ENCODE data around the gene ANXA8.
"Not testable (repeated sequence)": the region's sequence is repeated elsewhere in the genome, so short reads cannot be mapped to it uniquely, and the experiment has no call there.

ANXA8 gene

GRCh38 chr10:47472647-47473046 is 11.3 kb downstream of the ANXA8 start:
- H3K27ac Mint-ChIP-seq; H3K4me1 Mint-ChIP-seq; H3K9me3 Mint-ChIP-seq; H3K36me3 Mint-ChIP-seq; DNase-seq (ENCODE audit: low spot score in 2 of 2); H3K4me3 Mint-ChIP-seq: not testable (repeated sequence)
- peak; percentile 91 for ATAC-seq

- H3K36me3 Mint-ChIP-seq, result not testable (repeated sequence)
Observed at GRCh38 chr10:47472072-47472471, 11.8 kb downstream of the ANXA8 start.

GRCh38 chr10:47468731-47469528 is 15.0 kb downstream of the ANXA8 start:
- not testable (repeated sequence) for H3K4me3 Mint-ChIP-seq; H3K9me3 Mint-ChIP-seq; H3K27ac Mint-ChIP-seq; H3K4me1 Mint-ChIP-seq; H3K36me3 Mint-ChIP-seq; ATAC-seq; DNase-seq (ENCODE audit: low spot score in 2 of 2)

More at GRCh38 chr10:47472072-47472471, 11.8 kb downstream of the ANXA8 start:
- not testable (repeated sequence) for ATAC-seq; H3K4me3 Mint-ChIP-seq; DNase-seq (ENCODE audit: low spot score in 2 of 2); H3K9me3 Mint-ChIP-seq; H3K4me1 Mint-ChIP-seq; H3K27ac Mint-ChIP-seq

- not testable (repeated sequence) for H3K4me3 Mint-ChIP-seq; H3K36me3 Mint-ChIP-seq; H3K27ac Mint-ChIP-seq; DNase-seq (ENCODE audit: low spot score in 2 of 2); H3K9me3 Mint-ChIP-seq; H3K4me1 Mint-ChIP-seq; ATAC-seq
Observed at GRCh38 chr10:47467957-47468356, 16.0 kb downstream of the ANXA8 start.

- H3K4me3 Mint-ChIP-seq; ATAC-seq; DNase-seq (ENCODE audit: low spot score in 2 of 2); H3K9me3 Mint-ChIP-seq; H3K4me1 Mint-ChIP-seq; H3K27ac Mint-ChIP-seq; H3K36me3 Mint-ChIP-seq: not testable (repeated sequence)
Observed at GRCh38 chr10:47467458-47467857, 16.5 kb downstream of the ANXA8 start.

- not testable (repeated sequence) for H3K4me1 Mint-ChIP-seq; H3K9me3 Mint-ChIP-seq; H3K27ac Mint-ChIP-seq; H3K4me3 Mint-ChIP-seq; DNase-seq (ENCODE audit: low spot score in 2 of 2); H3K36me3 Mint-ChIP-seq; ATAC-seq
Observed at GRCh38 chr10:47465216-47465917, 18.5 kb downstream of the ANXA8 start.

- not testable (repeated sequence) for ATAC-seq; H3K4me1 Mint-ChIP-seq; DNase-seq (ENCODE audit: low spot score in 2 of 2); H3K36me3 Mint-ChIP-seq; H3K9me3 Mint-ChIP-seq; H3K4me3 Mint-ChIP-seq; H3K27ac Mint-ChIP-seq
Observed at GRCh38 chr10:47462577-47463358, 21.1 kb downstream of the ANXA8 start.

GRCh38 chr10:47461261-47461687 is 22.6 kb downstream of the ANXA8 start:
- H3K4me1 Mint-ChIP-seq; H3K27ac Mint-ChIP-seq; H3K4me3 Mint-ChIP-seq; H3K9me3 Mint-ChIP-seq; DNase-seq (ENCODE audit: low spot score in 2 of 2); H3K36me3 Mint-ChIP-seq: not testable (repeated sequence)
- peak; percentile 49 for ATAC-seq

GRCh38 chr10:47458466-47459154 is 25.3 kb downstream of the ANXA8 start:
- Mint-ChIP-seq H3K9me3 (no peaks in the 10 kb centered on the region), H3K27ac (no peak overlapping the region), H3K4me1 (no peaks in the 10 kb centered on the region), H3K4me3 (no peak overlapping the region), H3K36me3 (no peaks in the 10 kb centered on the region)
- ATAC-seq, result no peak
- DNase-seq (ENCODE audit: low spot score in 2 of 2), result no peak

GRCh38 chr10:47457826-47458225 is 26.1 kb downstream of the ANXA8 start:
- no peak for ATAC-seq
- Mint-ChIP-seq H3K27ac (no peak overlapping the region), H3K9me3 (no peaks in the 10 kb centered on the region), H3K4me3 (no peak overlapping the region), H3K4me1 (no peaks in the 10 kb centered on the region), H3K36me3 (no peaks in the 10 kb centered on the region)
- DNase-seq (ENCODE audit: low spot score in 2 of 2), result peak in 1 of 2 donors; percentile 20

- ATAC-seq (no peak), DNase-seq (ENCODE audit: low spot score in 2 of 2) (no peak)
- H3K36me3 Mint-ChIP-seq, result no peaks in the 10 kb centered on the region
- H3K4me1 Mint-ChIP-seq, result no peaks in the 10 kb centered on the region
- no peaks in the 10 kb centered on the region for H3K9me3 Mint-ChIP-seq
- no peak overlapping the region for H3K4me3 Mint-ChIP-seq
- H3K27ac Mint-ChIP-seq, result no peak overlapping the region
Observed at GRCh38 chr10:47457528-47457820, 26.4 kb downstream of the ANXA8 start.

- ATAC-seq (no peak), DNase-seq (ENCODE audit: low spot score in 2 of 2) (peak in 1 of 2 donors; percentile 41)
- H3K27ac Mint-ChIP-seq, result no peak overlapping the region
- H3K9me3 Mint-ChIP-seq, result no peaks in the 10 kb centered on the region
- no peaks in the 10 kb centered on the region for H3K4me1 Mint-ChIP-seq
- H3K4me3 Mint-ChIP-seq, result no peak overlapping the region
- H3K36me3 Mint-ChIP-seq, result no peaks in the 10 kb centered on the region
Observed at GRCh38 chr10:47456794-47457527, 27.0 kb downstream of the ANXA8 start.

- ATAC-seq, result no peak
- H3K9me3 Mint-ChIP-seq, result no peaks in the 10 kb centered on the region
- H3K27ac Mint-ChIP-seq, result no peak overlapping the region
- H3K4me1 Mint-ChIP-seq, result no peaks in the 10 kb centered on the region
- peak in 1 of 2 donors; percentile 30 for DNase-seq (ENCODE audit: low spot score in 2 of 2)
- H3K36me3 Mint-ChIP-seq, result no peaks in the 10 kb centered on the region
- H3K4me3 Mint-ChIP-seq, result no peak overlapping the region
Observed at GRCh38 chr10:47456079-47456785, 27.7 kb downstream of the ANXA8 start.
